ENCODE measurements around the gene MC1R. TPM values are rescaled to one million over a fixed set of nuclear protein-coding genes. Genes with fewer than 3 reads are reported as not detected.

MC1R gene
- total and polyA plus RNA-seq, 2 donors from 2014 or later: 2.1 to 13.5 TPM

DNA sequence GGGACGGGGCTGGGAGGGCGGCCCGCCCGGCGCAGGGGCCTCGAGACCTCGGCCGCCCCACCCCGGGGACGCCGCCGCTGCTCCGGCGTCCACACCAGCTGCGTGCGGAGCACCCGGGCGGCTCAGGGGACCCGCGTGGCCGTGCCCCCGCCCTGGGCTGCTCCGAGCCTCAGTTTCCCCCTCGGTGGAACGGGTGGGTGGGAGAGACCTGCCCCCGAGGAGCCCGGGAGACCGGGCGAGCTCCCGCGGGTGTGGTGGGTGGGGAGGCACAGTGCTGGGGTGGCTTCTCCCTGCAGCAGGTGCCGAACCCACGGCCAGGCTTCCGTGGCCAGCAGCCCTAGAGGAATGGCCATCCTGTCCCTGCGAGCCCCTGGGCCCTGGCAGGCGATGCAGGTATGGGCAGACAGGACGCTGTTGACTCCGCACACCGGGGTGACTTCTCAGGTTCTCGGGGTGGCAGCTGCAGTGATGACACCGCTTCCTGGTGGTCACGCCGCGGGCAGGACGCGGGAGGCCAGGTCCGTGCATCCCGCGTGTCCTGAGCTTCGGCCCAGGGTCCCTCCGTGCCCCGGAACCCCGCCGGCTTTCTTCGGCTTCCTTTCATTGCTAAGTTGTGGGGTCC lies 30.6 kb downstream of the MC1R start:
- no peaks in the 10 kb centered on the region for H3K36me3 ChIP-seq (ENCODE audit: control insufficient read depth in 2 of 3, insufficient read depth in 3 of 3, low read length in 3 of 3)
- no peak overlapping the region for H3K27ac ChIP-seq (ENCODE audit: low read depth in 2 of 2, low read length in 2 of 2)
- peak overlapping the region in 2 of 3 donors; percentile 35 to 55 for H3K4me3 ChIP-seq (ENCODE audit: low read length in 3 of 3)
- H3K4me1 ChIP-seq (ENCODE audit: control insufficient read depth in 2 of 3, insufficient read depth in 2 of 3, low read depth in 1 of 3, low read length in 3 of 3): peaks cover 0 to 8% (median 3%) of the 10 kb centered on the region in 3 donors
- intact Hi-C loops (cut with DNase I): no loop called here
- DNase-seq (peak in 1 of 5 donors; percentile 54), FAIRE-seq (no peak)
- no peaks in the 10 kb centered on the region for H3K27me3 ChIP-seq (ENCODE audit: control insufficient read depth, insufficient read depth, low read length)
- H3K9me3 ChIP-seq (ENCODE audit: control insufficient read depth in 2 of 3, insufficient read depth in 1 of 3, low read length in 3 of 3): no peaks in the 10 kb centered on the region
- TF ChIP-seq, protein P1, sequence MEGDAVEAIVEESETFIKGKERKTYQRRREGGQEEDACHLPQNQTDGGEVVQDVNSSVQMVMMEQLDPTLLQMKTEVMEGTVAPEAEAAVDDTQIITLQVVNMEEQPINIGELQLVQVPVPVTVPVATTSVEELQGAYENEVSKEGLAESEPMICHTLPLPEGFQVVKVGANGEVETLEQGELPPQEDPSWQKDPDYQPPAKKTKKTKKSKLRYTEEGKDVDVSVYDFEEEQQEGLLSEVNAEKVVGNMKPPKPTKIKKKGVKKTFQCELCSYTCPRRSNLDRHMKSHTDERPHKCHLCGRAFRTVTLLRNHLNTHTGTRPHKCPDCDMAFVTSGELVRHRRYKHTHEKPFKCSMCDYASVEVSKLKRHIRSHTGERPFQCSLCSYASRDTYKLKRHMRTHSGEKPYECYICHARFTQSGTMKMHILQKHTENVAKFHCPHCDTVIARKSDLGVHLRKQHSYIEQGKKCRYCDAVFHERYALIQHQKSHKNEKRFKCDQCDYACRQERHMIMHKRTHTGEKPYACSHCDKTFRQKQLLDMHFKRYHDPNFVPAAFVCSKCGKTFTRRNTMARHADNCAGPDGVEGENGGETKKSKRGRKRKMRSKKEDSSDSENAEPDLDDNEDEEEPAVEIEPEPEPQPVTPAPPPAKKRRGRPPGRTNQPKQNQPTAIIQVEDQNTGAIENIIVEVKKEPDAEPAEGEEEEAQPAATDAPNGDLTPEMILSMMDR (IDR thresholded peaks at IDR 0.05; ENCODE audit: borderline replicate concordance, extremely low read depth, insufficient read depth): no peak
- H3K9ac ChIP-seq (ENCODE audit: low read length in 3 of 3): peak overlapping the region in 1 of 3 donors; percentile 26

DNA sequence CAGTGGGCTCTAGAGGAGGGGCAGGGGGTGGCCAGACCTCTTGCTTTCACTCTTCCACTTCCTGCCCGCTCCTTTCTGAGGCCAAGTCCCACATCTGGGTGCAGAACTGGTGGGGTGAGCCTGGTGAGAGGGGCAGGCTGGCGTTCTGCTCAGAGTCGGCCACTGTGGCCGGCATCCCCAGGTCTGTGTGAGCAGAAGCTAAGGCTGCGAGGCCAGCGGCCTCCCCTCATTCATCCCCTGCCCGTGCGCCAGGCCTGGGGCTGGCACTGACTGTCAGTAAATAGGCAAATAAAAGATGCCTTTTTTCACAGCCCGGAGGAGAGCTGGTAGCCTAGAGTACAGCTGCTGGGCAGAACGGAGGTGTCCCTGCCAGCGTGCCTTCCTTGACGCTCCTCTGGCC lies 31.1 kb downstream of the MC1R start:
- Histone ChIP-seq H3K27me3 (ENCODE audit: control insufficient read depth, insufficient read depth, low read length) (no peaks in the 10 kb centered on the region), H3K4me3 (ENCODE audit: low read length in 3 of 3) (peak overlapping the region in 1 of 3 donors; percentile 55), H3K36me3 (ENCODE audit: control insufficient read depth in 2 of 3, insufficient read depth in 3 of 3, low read length in 3 of 3) (no peaks in the 10 kb centered on the region), H3K9ac (ENCODE audit: low read length in 3 of 3) (no peak overlapping the region), H3K9me3 (ENCODE audit: control insufficient read depth in 2 of 3, insufficient read depth in 1 of 3, low read length in 3 of 3) (no peaks in the 10 kb centered on the region), H3K27ac (ENCODE audit: low read depth in 2 of 2, low read length in 2 of 2) (no peak overlapping the region), H3K4me1 (ENCODE audit: control insufficient read depth in 2 of 3, insufficient read depth in 2 of 3, low read depth in 1 of 3, low read length in 3 of 3) (peaks cover 0 to 8% (median 3%) of the 10 kb centered on the region in 3 donors)
- FAIRE-seq (no peak), DNase-seq (no peak)
- TF ChIP-seq, protein P1 (IDR thresholded peaks at IDR 0.05; ENCODE audit: borderline replicate concordance, extremely low read depth, insufficient read depth): no peak
- intact Hi-C loops (cut with DNase I): no loop called here

DNA sequence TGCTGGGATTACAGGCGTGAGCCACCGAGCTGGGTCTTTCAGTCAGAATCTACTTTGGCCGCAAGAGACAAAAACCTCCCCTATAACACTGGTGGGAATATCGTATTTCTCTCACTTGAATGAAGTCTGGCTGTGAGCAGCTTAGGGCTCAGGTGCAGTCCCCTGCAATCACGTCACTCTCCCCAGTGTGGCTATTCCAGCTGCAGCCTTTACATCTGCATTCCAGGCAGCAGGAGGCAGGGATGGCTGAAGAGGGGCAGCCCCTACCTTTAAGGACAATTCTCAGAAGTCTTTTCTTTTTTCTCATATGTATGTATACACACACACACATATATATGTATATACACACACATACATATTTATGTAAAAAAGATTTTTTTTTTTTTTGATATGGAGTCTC lies 32.8 kb downstream of the MC1R start:
- FAIRE-seq (no peak), DNase-seq (no peak)
- H3K27me3 ChIP-seq (ENCODE audit: control insufficient read depth, insufficient read depth, low read length): no peaks in the 10 kb centered on the region
- no peak overlapping the region for H3K4me3 ChIP-seq (ENCODE audit: low read length in 3 of 3)
- TF ChIP-seq, protein P1 (IDR thresholded peaks at IDR 0.05; ENCODE audit: borderline replicate concordance, extremely low read depth, insufficient read depth): no peak
- H3K9me3 ChIP-seq (ENCODE audit: control insufficient read depth in 2 of 3, insufficient read depth in 1 of 3, low read length in 3 of 3): no peaks in the 10 kb centered on the region
- intact Hi-C loops (cut with DNase I): no loop called here
- H3K9ac ChIP-seq (ENCODE audit: low read length in 3 of 3): no peak overlapping the region
- H3K27ac ChIP-seq (ENCODE audit: low read depth in 2 of 2, low read length in 2 of 2): no peak overlapping the region
- peaks cover 0 to 8% (median 3%) of the 10 kb centered on the region in 3 donors for H3K4me1 ChIP-seq (ENCODE audit: control insufficient read depth in 2 of 3, insufficient read depth in 2 of 3, low read depth in 1 of 3, low read length in 3 of 3)
- H3K36me3 ChIP-seq (ENCODE audit: control insufficient read depth in 2 of 3, insufficient read depth in 3 of 3, low read length in 3 of 3): peaks cover 0 to 4% (median 0%) of the 10 kb centered on the region in 3 donors
